ENCODE data around the gene RGS10.

The RGS10 gene

DNA sequence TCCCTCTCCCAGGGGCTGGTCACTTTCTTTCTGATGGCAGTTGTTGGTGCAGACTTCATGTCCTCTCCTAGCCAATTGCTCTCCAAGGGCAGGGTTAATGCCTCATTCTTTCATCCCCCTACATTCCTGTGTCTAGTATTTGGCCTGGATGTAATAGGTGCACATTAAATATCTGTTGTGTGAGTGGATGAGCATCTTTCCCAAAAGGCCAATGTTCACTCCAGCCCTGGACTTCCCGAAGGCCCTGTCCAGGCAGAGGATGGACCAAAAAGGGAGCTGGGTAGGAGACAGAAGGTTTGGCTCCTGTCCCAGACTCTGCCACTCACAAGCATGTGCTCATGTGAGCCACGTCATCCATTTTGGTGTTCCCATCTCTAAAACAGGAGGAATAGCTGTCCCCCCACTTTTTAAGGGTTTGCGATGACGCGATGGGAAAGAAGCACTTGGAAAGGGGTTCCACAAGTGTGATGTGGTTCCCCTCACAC, 47.5 kb downstream of the RGS10 start:
- TF ChIP-seq, protein P1, sequence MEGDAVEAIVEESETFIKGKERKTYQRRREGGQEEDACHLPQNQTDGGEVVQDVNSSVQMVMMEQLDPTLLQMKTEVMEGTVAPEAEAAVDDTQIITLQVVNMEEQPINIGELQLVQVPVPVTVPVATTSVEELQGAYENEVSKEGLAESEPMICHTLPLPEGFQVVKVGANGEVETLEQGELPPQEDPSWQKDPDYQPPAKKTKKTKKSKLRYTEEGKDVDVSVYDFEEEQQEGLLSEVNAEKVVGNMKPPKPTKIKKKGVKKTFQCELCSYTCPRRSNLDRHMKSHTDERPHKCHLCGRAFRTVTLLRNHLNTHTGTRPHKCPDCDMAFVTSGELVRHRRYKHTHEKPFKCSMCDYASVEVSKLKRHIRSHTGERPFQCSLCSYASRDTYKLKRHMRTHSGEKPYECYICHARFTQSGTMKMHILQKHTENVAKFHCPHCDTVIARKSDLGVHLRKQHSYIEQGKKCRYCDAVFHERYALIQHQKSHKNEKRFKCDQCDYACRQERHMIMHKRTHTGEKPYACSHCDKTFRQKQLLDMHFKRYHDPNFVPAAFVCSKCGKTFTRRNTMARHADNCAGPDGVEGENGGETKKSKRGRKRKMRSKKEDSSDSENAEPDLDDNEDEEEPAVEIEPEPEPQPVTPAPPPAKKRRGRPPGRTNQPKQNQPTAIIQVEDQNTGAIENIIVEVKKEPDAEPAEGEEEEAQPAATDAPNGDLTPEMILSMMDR (IDR thresholded peaks at IDR 0.05; ENCODE audit: insufficient read depth, low read depth, low read length, missing control alignments): no peak
- no peak overlapping the region for H3K4me3 ChIP-seq (ENCODE audit: low read depth, low read length)
- no peak for DNase-seq (ENCODE audit: low read depth)

DNA sequence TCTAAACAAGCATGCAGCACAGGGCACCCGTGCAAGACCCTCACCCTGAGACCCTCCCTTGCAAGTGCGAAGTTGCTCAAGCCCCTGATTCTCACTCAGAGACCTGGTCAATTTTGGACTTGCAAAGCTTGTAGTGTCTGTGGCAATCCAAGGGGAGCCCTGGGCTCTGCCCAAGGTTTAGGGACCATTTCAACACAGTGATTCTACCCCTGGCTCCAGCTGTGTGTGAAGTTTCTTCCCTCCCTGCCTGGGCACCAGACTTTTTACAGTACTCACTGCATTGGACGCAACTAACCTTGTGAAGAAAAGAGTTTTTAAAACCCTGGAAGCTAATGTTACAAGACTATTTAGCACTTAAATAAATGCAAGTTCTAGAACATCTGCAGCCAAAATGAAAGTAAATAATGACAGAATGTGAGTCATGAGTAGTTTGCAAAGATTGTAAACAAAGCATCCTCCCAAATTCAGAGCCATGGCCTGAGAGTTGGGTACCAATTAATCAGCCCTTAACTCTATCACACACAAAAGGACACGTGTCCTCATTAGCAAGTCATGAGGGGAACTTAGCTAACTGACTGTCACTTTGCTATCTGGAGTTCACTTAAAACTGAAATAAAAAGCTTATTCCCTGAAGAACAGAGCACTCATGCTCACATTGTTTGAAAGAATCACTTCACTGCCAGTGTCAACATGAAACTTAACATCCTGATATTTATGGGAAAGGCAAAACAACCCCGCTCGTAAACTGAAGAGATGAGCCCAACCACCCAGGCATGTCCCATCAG, 48.1 kb downstream of the RGS10 start:
- H3K4me3 ChIP-seq (ENCODE audit: low read depth, low read length): no peak overlapping the region
- no peak for DNase-seq (ENCODE audit: low read depth)
- TF ChIP-seq, protein P1 (IDR thresholded peaks at IDR 0.05; ENCODE audit: insufficient read depth, low read depth, low read length, missing control alignments): no peak

DNA sequence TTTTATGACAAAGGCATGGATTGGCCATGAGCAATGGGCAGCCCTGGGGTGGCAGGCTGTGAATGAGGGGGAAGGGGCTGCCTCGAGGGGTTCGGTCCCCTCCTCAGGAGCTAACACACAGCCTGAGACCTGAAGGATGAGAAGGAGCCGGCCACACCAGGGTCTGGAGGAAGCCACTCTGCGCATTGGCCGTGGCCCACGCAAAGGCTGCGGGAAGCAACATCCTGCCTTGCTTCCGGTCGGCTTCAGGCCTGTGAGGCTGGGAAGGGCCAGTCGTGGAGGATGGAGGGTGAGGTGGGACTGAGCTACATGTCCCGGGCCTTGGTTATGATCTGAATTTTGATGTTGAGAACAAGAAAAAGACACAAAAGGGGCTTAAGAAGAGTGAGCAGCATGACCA, 49.4 kb downstream of the RGS10 start:
- TF ChIP-seq, protein P1 (IDR thresholded peaks at IDR 0.05; ENCODE audit: insufficient read depth, low read depth, low read length, missing control alignments): no peak
- no peak for DNase-seq (ENCODE audit: low read depth)
- H3K4me3 ChIP-seq (ENCODE audit: low read depth, low read length): no peak overlapping the region

DNA sequence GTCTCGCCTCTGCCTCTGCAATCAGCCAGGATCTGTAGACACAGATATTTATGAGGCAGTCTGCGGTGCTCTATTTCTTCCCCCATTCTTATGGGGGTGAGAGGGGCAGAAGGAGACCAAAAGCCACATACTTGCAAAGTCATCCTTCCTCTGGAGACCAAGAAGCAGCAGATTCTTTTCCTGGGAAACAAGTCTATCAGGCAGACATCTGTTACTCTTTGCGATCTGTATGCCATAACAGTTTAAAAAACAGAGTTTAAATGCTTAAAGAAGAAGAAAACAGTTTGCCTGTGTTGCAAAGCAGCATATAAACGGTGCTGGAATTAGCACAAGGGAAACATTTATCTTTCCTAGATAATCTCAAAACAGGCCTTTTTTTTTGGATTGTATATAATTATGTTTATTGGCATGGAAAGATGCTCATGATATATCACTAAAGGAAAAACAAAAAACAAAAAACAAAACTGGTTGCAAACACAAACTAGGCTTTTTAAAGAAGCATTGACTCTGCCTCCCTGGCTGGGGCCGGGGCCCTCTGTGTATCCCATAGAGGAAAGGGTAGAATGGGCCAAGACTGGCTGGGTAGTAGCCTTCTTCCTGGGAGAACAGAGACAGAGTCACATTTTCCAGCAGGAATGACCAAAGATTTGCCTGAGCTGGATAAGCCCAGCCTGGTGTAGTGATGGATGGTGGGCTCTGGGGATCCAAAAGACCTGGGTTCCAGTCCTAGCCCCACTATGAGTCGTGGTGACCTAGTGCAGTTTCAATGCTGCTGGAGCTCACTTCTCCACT, 50.4 kb downstream of the RGS10 start:
- no peak for DNase-seq (ENCODE audit: low read depth)
- H3K4me3 ChIP-seq (ENCODE audit: low read depth, low read length): no peak overlapping the region
- TF ChIP-seq, protein P1 (IDR thresholded peaks at IDR 0.05; ENCODE audit: insufficient read depth, low read depth, low read length, missing control alignments): no peak

DNA sequence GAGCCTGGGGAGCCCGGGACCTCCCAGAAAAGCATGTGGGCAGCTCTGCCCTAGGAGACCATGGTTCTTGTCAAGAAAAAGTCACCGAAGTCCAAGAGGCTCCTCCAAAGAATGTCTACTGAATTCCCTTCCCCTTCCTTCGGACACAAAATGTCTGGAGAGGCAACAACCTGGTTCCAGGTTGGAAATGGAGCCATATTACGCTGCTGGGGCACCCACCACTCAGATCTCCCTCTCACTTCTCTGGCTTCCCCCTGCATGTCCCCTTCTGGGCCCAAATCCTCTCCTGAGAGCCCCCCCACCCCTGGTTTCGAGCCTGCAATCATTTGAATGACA, 52.6 kb downstream of the RGS10 start:
- TF ChIP-seq, protein P1 (IDR thresholded peaks at IDR 0.05; ENCODE audit: insufficient read depth, low read depth, low read length, missing control alignments): no peak
- no peak for DNase-seq (ENCODE audit: low read depth)
- H3K4me3 ChIP-seq (ENCODE audit: low read depth, low read length): no peak overlapping the region; the same call in 1 of the 2 replicates

DNA sequence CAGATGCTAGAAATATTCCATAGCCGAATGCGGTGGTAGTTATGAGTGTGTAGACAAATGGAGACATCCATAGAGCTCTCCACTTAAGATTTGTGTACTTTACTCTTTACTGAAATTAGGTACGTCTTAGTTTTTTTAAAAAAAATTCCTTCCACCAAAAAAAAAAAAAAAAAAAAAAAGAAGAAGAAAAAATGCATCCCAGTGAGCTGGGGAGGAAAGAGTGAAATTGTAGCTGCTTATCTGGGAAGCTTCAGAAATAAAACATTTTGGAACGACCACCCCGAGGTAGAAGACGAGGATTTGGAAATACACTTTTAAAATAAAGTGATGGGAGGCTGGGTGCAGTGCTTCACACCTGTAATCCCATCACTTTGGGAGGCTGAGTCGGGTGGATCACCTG, 53.8 kb downstream of the RGS10 start:
- H3K4me3 ChIP-seq (ENCODE audit: low read depth, low read length): no peak overlapping the region
- DNase-seq (ENCODE audit: low read depth): no peak
- TF ChIP-seq, protein P1 (IDR thresholded peaks at IDR 0.05; ENCODE audit: insufficient read depth, low read depth, low read length, missing control alignments): no peak

Data from GM12865 (cell line).